HFFc6 (cell line): ENCODE results near the gene INTS6. TPM values are rescaled to one million over a fixed set of nuclear protein-coding genes. Genes with fewer than 3 reads are reported as not detected.

Experiments
- DNase-seq: peaks from one replicate; pipeline ENCODE4 v3.0.0-alpha.2; 2018
- H3K27ac Mint-ChIP-seq: 2 replicates; pipeline ENCODE4 v1.8.0; 2020; ENCODE audit warnings: mild to moderate bottlenecking, mixed read lengths
- H3K27me3 Mint-ChIP-seq: 2 replicates; pipeline ENCODE4 v1.8.0; 2021; ENCODE audit warnings: mild to moderate bottlenecking, moderate library complexity, mixed read lengths; ENCODE audit not compliant: insufficient read depth
- H3K36me3 Mint-ChIP-seq: 2 replicates; pipeline ENCODE4 v1.8.0; 2021; ENCODE audit warnings: low read depth, mixed read lengths
- H3K4me1 Mint-ChIP-seq: 2 replicates; pipeline ENCODE4 v1.8.0; 2020; ENCODE audit warnings: low read depth, mixed read lengths
- H3K4me3 Mint-ChIP-seq: 2 replicates; pipeline ENCODE4 v1.8.0; 2020; ENCODE audit warnings: mild to moderate bottlenecking, moderate library complexity, mixed read lengths
- H3K9me3 Mint-ChIP-seq: 2 replicates; pipeline ENCODE4 v1.8.0; 2020; ENCODE audit warnings: mild to moderate bottlenecking, mixed read lengths
- total RNA-seq, 6 experiments: library from RNA; stranded (reverse); fragmentation: NEBNext Ultra II Directional; extraction: Animal tissue kit (Norgen Biotek cat#: 25700); gene quantifications; 2 replicates in 1 of 6; 3 replicates in 5 of 6; pipeline ENCODE4 v1.2.3, GENCODE V29; 2021
- TF ChIP-seq, protein P1 (sequence below): fragments of 200-600 bp; sonication (generic); IDR thresholded peaks from 2 replicates; pipeline ENCODE4 v1.5.0; 2021; ENCODE audit warnings: antibody characterized with exemption, mild to moderate bottlenecking

The INTS6 gene
- total RNA-seq, 6 experiments from 2014 or later: 32.4 to 38.6 (median 33.5) TPM

DNA sequence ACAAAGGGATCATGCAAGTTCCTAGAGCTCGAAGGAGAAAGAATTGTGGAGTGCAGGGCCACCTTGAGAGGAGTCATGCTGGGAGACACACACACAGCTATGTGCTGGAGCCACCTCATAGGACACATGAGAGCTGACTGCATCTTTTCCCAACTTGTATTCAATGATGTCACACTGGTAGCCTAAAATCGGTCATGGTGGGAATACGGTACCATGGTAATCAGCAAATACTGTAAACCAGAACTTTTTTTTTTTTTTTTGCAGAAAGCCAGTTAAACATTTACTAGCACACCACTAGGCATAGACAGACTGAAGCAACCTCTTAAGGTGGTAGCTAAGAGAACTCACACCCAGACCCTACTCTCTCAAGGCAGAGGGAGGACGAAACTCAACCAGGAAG is 47.0 kb upstream of the INTS6 start:
- Mint-ChIP-seq H3K27ac (no peak overlapping the region), H3K4me3 (no peak overlapping the region), H3K4me1 (peaks cover 34% of the 10 kb centered on the region), H3K36me3 (no peaks in the 10 kb centered on the region), H3K27me3 (no peaks in the 10 kb centered on the region), H3K9me3 (no peaks in the 10 kb centered on the region)
- no peak for DNase-seq
- TF ChIP-seq, protein P1, sequence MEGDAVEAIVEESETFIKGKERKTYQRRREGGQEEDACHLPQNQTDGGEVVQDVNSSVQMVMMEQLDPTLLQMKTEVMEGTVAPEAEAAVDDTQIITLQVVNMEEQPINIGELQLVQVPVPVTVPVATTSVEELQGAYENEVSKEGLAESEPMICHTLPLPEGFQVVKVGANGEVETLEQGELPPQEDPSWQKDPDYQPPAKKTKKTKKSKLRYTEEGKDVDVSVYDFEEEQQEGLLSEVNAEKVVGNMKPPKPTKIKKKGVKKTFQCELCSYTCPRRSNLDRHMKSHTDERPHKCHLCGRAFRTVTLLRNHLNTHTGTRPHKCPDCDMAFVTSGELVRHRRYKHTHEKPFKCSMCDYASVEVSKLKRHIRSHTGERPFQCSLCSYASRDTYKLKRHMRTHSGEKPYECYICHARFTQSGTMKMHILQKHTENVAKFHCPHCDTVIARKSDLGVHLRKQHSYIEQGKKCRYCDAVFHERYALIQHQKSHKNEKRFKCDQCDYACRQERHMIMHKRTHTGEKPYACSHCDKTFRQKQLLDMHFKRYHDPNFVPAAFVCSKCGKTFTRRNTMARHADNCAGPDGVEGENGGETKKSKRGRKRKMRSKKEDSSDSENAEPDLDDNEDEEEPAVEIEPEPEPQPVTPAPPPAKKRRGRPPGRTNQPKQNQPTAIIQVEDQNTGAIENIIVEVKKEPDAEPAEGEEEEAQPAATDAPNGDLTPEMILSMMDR: no peak

DNA sequence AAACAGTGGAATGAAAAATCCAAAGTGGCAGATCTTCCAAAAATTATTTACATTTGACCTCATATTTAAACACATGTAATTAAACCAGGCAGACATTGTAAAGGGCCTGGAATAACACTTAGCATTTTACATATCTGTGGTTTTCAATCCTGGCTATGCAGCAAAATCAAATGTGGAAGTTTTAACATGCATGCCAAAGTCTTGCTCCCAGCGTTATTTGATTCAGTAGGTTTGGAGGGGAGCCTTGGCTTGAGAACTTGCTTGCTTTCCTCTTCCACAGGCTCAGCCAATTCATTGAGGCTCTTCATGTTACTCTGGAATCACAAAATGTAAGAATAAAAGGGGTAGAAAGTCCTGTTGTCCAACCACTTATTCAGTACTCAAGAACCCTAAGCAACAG is 42.5 kb upstream of the INTS6 start:
- Mint-ChIP-seq H3K27ac (no peak overlapping the region), H3K9me3 (no peaks in the 10 kb centered on the region), H3K4me3 (no peak overlapping the region), H3K27me3 (no peaks in the 10 kb centered on the region), H3K4me1 (peaks cover 18% of the 10 kb centered on the region), H3K36me3 (no peaks in the 10 kb centered on the region)
- no peak for DNase-seq
- TF ChIP-seq, protein P1: no peak

DNA sequence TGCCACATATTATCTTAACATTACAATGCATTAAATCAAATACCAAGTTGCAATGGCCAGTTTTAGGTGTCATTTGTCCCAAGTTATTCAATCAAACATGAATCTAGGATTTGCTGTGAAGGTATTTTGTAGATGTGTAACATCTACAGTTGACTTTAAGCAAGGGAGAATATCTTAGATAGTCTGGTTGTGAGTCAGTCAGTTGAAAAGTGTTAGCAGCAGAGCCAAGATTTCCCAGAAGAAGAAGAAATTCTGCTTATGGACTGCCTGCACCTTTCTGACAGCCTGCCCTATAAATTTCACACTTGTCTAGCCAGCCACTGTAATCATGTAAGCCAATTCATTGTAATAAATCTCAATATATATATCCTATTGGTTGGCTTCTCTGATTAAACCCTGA is 41.3 kb upstream of the INTS6 start:
- Mint-ChIP-seq H3K36me3 (no peaks in the 10 kb centered on the region), H3K27ac (no peak overlapping the region; the same call in 1 of the 2 replicates), H3K27me3 (no peaks in the 10 kb centered on the region), H3K9me3 (no peaks in the 10 kb centered on the region), H3K4me1 (peaks cover 18% of the 10 kb centered on the region), H3K4me3 (no peak overlapping the region)
- TF ChIP-seq, protein P1: no peak
- peak; percentile 24 for DNase-seq

DNA sequence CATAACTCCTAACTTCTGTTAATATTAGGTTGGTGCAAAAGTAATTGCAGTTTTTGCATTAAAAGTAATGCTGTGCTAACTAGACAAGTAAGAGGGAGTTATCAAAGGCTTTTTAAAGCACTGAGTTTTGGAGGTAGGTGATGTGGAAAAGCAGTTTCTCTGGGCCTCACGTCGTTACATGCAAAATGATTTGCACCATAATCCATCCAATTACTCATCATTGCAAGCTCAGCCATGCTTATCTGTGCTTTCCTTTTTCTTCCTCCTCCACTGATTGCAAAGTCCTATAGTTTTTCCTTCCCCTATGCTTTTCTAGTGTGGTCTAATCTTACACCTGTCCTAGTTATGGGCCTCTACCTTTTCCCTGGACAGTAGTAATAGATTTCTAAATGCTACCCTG is 35.4 kb upstream of the INTS6 start:
- H3K9me3 Mint-ChIP-seq: no peaks in the 10 kb centered on the region
- H3K27ac Mint-ChIP-seq: no peak overlapping the region
- no peak for DNase-seq
- peaks cover 9% of the 10 kb centered on the region for H3K36me3 Mint-ChIP-seq
- no peaks in the 10 kb centered on the region; the same call in 1 of the 2 replicates for H3K4me1 Mint-ChIP-seq
- no peaks in the 10 kb centered on the region for H3K27me3 Mint-ChIP-seq
- TF ChIP-seq, protein P1: no peak
- no peak overlapping the region for H3K4me3 Mint-ChIP-seq

DNA sequence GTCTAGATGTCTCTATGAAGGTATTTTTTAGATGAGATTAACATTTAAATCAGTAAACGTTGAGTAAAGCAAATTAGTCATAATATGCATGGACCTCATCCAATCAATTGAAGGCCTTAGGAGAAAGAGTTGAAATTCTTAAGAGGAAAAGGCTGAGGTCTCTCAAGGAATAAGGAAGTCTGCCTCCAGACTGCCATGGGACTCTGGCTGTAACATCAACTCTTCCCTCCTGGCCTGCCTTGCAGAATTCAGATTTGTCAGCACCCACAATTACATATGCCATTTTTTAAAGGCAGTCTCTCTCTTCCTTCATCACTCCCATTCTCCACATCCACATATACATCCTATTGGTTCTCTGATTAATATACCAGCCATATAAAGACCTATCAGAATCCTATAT is 28.8 kb upstream of the INTS6 start:
- Mint-ChIP-seq H3K36me3 (peaks cover 15% of the 10 kb centered on the region), H3K4me1 (peaks cover 12% of the 10 kb centered on the region; the same call in 1 of the 2 replicates), H3K27ac (no peak overlapping the region), H3K9me3 (no peaks in the 10 kb centered on the region), H3K4me3 (no peak overlapping the region), H3K27me3 (no peaks in the 10 kb centered on the region)
- no peak for DNase-seq
- TF ChIP-seq, protein P1: no peak

DNA sequence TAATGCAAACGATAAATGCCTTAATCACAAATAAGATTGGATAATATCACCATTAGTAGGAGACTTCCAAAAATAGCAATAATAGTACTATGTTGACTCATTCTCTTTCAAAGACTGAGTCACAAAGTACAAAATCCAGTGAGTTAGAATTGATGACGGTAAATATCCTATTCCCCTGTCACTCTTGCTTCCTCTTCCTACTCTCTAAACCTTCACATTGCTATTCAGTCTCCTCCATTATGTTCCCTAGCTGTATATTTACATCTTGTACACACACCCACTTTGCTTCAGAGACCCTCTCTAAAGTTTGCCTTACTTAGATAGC is 26.3 kb upstream of the INTS6 start:
- Mint-ChIP-seq H3K4me1 (peaks cover 27% of the 10 kb centered on the region; the same call in 1 of the 2 replicates), H3K4me3 (no peak overlapping the region), H3K36me3 (peaks cover 15% of the 10 kb centered on the region), H3K9me3 (no peaks in the 10 kb centered on the region), H3K27ac (no peak overlapping the region), H3K27me3 (no peaks in the 10 kb centered on the region)
- TF ChIP-seq, protein P1: no peak
- peak; percentile 59 for DNase-seq
